ENCODE measurements around the gene UBAC1.

- TF ChIP-seq ZSCAN16 (tag by site-specific recombination; IDR thresholded peaks at IDR 0.05): no peak
- TF ChIP-seq CTCF (tag by site-specific recombination; IDR thresholded peaks at IDR 0.05): no peak
- TF ChIP-seq ZNF580 (tag by site-specific recombination; IDR thresholded peaks at IDR 0.05): no peak
- no peak for TF ChIP-seq ZNF76 (tag by site-specific recombination; IDR thresholded peaks at IDR 0.05; ENCODE audit: borderline replicate concordance, low read depth)
- TF ChIP-seq PBX3 (CRISPR knock-in tag; IDR thresholded peaks at IDR 0.05): no peak
- no peak for TF ChIP-seq ZNF354C (tag by site-specific recombination; IDR thresholded peaks at IDR 0.05; ENCODE audit: borderline replicate concordance, low read depth)
- no peak for TF ChIP-seq ZNF18 (tag by site-specific recombination; IDR thresholded peaks at IDR 0.05)
- TF ChIP-seq ZNF600 (tag by site-specific recombination; IDR thresholded peaks at IDR 0.05): no peak
- TF ChIP-seq ZNF776 (tag by site-specific recombination; IDR thresholded peaks at IDR 0.05; ENCODE audit: borderline replicate concordance): no peak
- no peak for TF ChIP-seq YY1 (tag by site-specific recombination; IDR thresholded peaks at IDR 0.05)
- no peak for TF ChIP-seq ZNF404 (tag by site-specific recombination; IDR thresholded peaks at IDR 0.05)
- TF ChIP-seq ZNF394 (tag by site-specific recombination; IDR thresholded peaks at IDR 0.05; ENCODE audit: borderline replicate concordance): no peak
- no peak for TF ChIP-seq ZBTB10 (tag by site-specific recombination; IDR thresholded peaks at IDR 0.05)
- TF ChIP-seq ZNF121 (tag by site-specific recombination; IDR thresholded peaks at IDR 0.05): no peak
Measured at GRCh38 chr9:135950135-135950682, 11.0 kb downstream of the UBAC1 start.
